ENCODE data around the gene PRKCB.
"Not testable (repeated sequence)": the region's sequence is repeated elsewhere in the genome, so short reads cannot be mapped to it uniquely, and the experiment has no call there.

- not testable (repeated sequence) for TF ChIP-seq CTCF (conservative IDR thresholded peaks at IDR 0.05 in 1 of 2, IDR thresholded peaks at IDR 0.05 in 1 of 2; ENCODE audit: low read depth in 1 of 2, low read length in 2 of 2); EZH2 (IDR thresholded peaks at IDR 0.05; ENCODE audit: low read length, missing control alignments)
Observed at GRCh38 chr16:23916552-23916951, 80.8 kb downstream of the PRKCB start.
